HCT116 (cell line): Measurements from ENCODE around the gene HECW1. TPM values are rescaled to one million over a fixed set of nuclear protein-coding genes. Genes with fewer than 3 reads are reported as not detected.

ENCODE experiments used
- ATAC-seq: fragments of 200-7000 bp; cut with Tn5 transposase; 2 replicates; pipeline ENCODE4 v1.9.1; 2020; ENCODE audit warnings: mild to moderate bottlenecking, moderate library complexity
- BruUV-seq: library from RNA; stranded (reverse); fragments of 400-500 nt; replicated peaks from 2 replicates; lab custom pipeline; 2021; lab: Mats Ljungman, UMichigan
- CTCF ChIA-PET: fragments of 300-600 bp; sonication (Branson Sonifier 250); formaldehyde crosslinking; loops from one replicate; lab custom pipeline; 2021; ENCODE audit warnings: antibody characterized with exemption; lab: Charles Lee
- POLR2A ChIA-PET: fragments of 300-600, 350-600 bp; sonication (Branson Sonifier 250); formaldehyde crosslinking; loops from one replicate; lab custom pipeline; 2021; ENCODE audit warnings: antibody characterized with exemption; lab: Charles Lee
- RAD21 ChIA-PET, 2 experiments: fragments of 300-600 bp; sonication (Branson Sonifier 250); formaldehyde crosslinking; loops; one replicate each; lab custom pipeline; 2023; ENCODE audit warnings: low total read pairs in 2 of 2; ENCODE audit not compliant: uncharacterized antibody in 2 of 2, unreplicated experiment in 2 of 2, low non-redundant PET in 1 of 2; lab: Charles Lee
- DNase-seq: peaks from one replicate; pipeline ENCODE4 v3.0.0-alpha.2; 2010; ENCODE audit warnings: low read depth, low spot score
- H2AFZ ChIP-seq: fragments of 200-600 bp; shearing (Covaris generic), sonication (generic); 2 replicates; pipeline ENCODE4 v1.6.1; 2017; ENCODE audit warnings: low read depth, mixed run types, mixed read lengths, antibody characterized with exemption, low read length; ENCODE audit not compliant: poor library complexity, severe bottlenecking
- H3K27ac ChIP-seq: 2 replicates; pipeline ENCODE4 v1.5.1; 2012; ENCODE audit warnings: low read depth, low read length
- H3K27me3 ChIP-seq: fragments of 200-600 bp; sonication (generic); 2 replicates; pipeline ENCODE4 v1.6.1; 2016; ENCODE audit warnings: mixed run types, low read length, mixed read lengths; ENCODE audit not compliant: insufficient read depth
- H3K36me3 ChIP-seq, 2 experiments: fragments of 200-500 bp in 1 of 2; fragments of 200-600 bp in 1 of 2; sonication (Bioruptor generic) in 1 of 2; sonication (generic) in 1 of 2; 2 replicates each; pipeline versions ENCODE4 v1.5.1 to v1.6.1; 2014 to 2016; ENCODE audit warnings: low read length in 2 of 2, inconsistent platforms in 1 of 2, mixed read lengths in 1 of 2, mixed run types in 1 of 2; ENCODE audit not compliant: insufficient read depth in 2 of 2, control insufficient read depth in 1 of 2
- H3K4me1 ChIP-seq, 2 experiments: fragments of 200-600 bp in 1 of 2; sonication (generic) in 1 of 2; 2 replicates each; pipeline versions ENCODE4 v1.5.1 to v1.6.1; 2012 to 2017; ENCODE audit warnings: low read length in 2 of 2, inconsistent platforms in 1 of 2, mild to moderate bottlenecking in 1 of 2, mixed read lengths in 1 of 2, mixed run types in 1 of 2, moderate library complexity in 1 of 2; ENCODE audit not compliant: insufficient read depth in 2 of 2, control insufficient read depth in 1 of 2
- H3K4me2 ChIP-seq: fragments of 200-600 bp; sonication (generic); 2 replicates; pipeline ENCODE4 v1.6.1; 2017; ENCODE audit warnings: mixed run types, low read length, mixed read lengths
- H3K4me3 ChIP-seq, 2 experiments: fragments of 200-600 bp in 1 of 2; sonication (generic) in 1 of 2; replicated peaks in 1 of 2; 2 replicates each; pipeline ENCODE4 v1.5.1; 2011 to 2016; ENCODE audit warnings: low read length in 2 of 2, control low read depth in 1 of 2, low read depth in 1 of 2, mild to moderate bottlenecking in 1 of 2, mixed read lengths in 1 of 2, mixed run types in 1 of 2
- H3K79me2 ChIP-seq: fragments of 200-600 bp; sonication (generic); 2 replicates; pipeline ENCODE4 v1.6.1; 2017; ENCODE audit warnings: mild to moderate bottlenecking, mixed run types, low read length, moderate library complexity, mixed read lengths; ENCODE audit not compliant: insufficient read depth
- H3K9ac ChIP-seq: fragments of 200-600 bp; sonication (generic); 2 replicates; pipeline ENCODE4 v1.6.1; 2016; ENCODE audit warnings: low read length, mixed read lengths
- H3K9me2 ChIP-seq: fragments of 200-600 bp; sonication (generic), shearing (Covaris generic); 2 replicates; pipeline ENCODE4 v1.6.1; 2017; ENCODE audit warnings: mixed run types, mild to moderate bottlenecking, moderate library complexity; ENCODE audit not compliant: insufficient read depth
- H3K9me3 ChIP-seq, 2 experiments: fragments of 200-500 bp in 1 of 2; fragments of 200-600 bp in 1 of 2; sonication (Bioruptor generic) in 1 of 2; sonication (generic) in 1 of 2; 2 replicates each; pipeline ENCODE4 v1.6.1; 2014 to 2017; ENCODE audit warnings: low read length in 2 of 2, mixed read lengths in 2 of 2, inconsistent platforms in 1 of 2, low read depth in 1 of 2, mild to moderate bottlenecking in 1 of 2, mixed run types in 1 of 2, moderate library complexity in 1 of 2; ENCODE audit not compliant: control insufficient read depth in 1 of 2, insufficient read depth in 1 of 2
- H4K20me1 ChIP-seq: fragments of 200-600 bp; sonication (generic), shearing (Covaris generic); 2 replicates; pipeline ENCODE4 v1.6.1; 2017; ENCODE audit warnings: mixed run types, mild to moderate bottlenecking, moderate library complexity; ENCODE audit not compliant: insufficient read depth
- ATF3 ChIP-seq: IDR thresholded peaks from 2 replicates; pipeline ENCODE4 v1.6.1; 2012
- CBX3 ChIP-seq: IDR thresholded peaks from 2 replicates; pipeline ENCODE4 v1.6.1; 2012; ENCODE audit warnings: low read depth
- CTCF ChIP-seq, 3 experiments: fragments of 200-600 bp in 1 of 3; sonication (generic) in 1 of 3; IDR thresholded peaks in 2 of 3; conservative IDR thresholded peaks in 1 of 3; 2 replicates each; pipeline ENCODE4 v1.5.1; 2012 to 2017; ENCODE audit warnings: low read depth in 2 of 3, low read length in 2 of 3, antibody characterized with exemption in 1 of 3, borderline replicate concordance in 1 of 3, control low read depth in 1 of 3, mild to moderate bottlenecking in 1 of 3, mixed read lengths in 1 of 3, mixed run types in 1 of 3, moderate library complexity in 1 of 3; ENCODE audit not compliant: insufficient read depth in 1 of 3
- EZH2phosphoT487 ChIP-seq: fragments of 200-600 bp; IDR thresholded peaks from 2 replicates; pipeline ENCODE4 v1.6.1; 2018; ENCODE audit warnings: antibody characterized with exemption, borderline replicate concordance
- FOSL1 ChIP-seq: IDR thresholded peaks from 2 replicates; pipeline ENCODE4 v1.6.1; 2012; ENCODE audit warnings: low read depth
- JUND ChIP-seq: IDR thresholded peaks from 2 replicates; pipeline ENCODE4 v1.6.1; 2012
- MAX ChIP-seq: IDR thresholded peaks from 2 replicates; pipeline ENCODE4 v1.6.1; 2012
- POLR2A ChIP-seq: IDR thresholded peaks from 2 replicates; pipeline ENCODE4 v1.7.0; 2011; ENCODE audit warnings: borderline replicate concordance; ENCODE audit not compliant: insufficient read depth, insufficient read length; ENCODE audit errors: extremely low read depth
- POLR2AphosphoS5 ChIP-seq: IDR thresholded peaks from 2 replicates; pipeline ENCODE4 v1.6.1; 2011; ENCODE audit warnings: mild to moderate bottlenecking, low read depth, low read length, moderate library complexity
- RAD21 ChIP-seq: IDR thresholded peaks from 2 replicates; pipeline ENCODE4 v1.6.1; 2012; ENCODE audit warnings: low read depth, mild to moderate bottlenecking
- REST ChIP-seq: IDR thresholded peaks from 2 replicates; pipeline ENCODE4 v1.6.1; 2012; ENCODE audit warnings: low read depth
- TCF7L2 ChIP-seq: IDR thresholded peaks from 2 replicates; pipeline ENCODE4 v1.7.0; 2011; ENCODE audit warnings: borderline replicate concordance, inconsistent platforms; ENCODE audit not compliant: insufficient read depth, insufficient read length; ENCODE audit errors: extremely low read depth
- ZFX ChIP-seq: fragments of 450-650 bp; IDR thresholded peaks from 2 replicates; pipeline ENCODE4 v1.6.1; 2017
- ZNF274 ChIP-seq: fragments of 200-500 bp; sonication (Bioruptor generic); IDR thresholded peaks from 2 replicates; pipeline ENCODE4 v1.6.1; 2014; ENCODE audit warnings: mild to moderate bottlenecking, low read depth, low read length, inconsistent platforms
- intact Hi-C: fragments of 100-400 bp; cut with micrococcal nuclease; formaldehyde crosslinking; loops from 2 replicates; pipeline ENCODE4 v1.10.0; 2022
- total RNA-seq: library from RNA; stranded (reverse); gene quantifications from one replicate; pipeline ENCODE4 v1.2.1, GENCODE V29; 2021; ENCODE audit not compliant: unreplicated experiment
- TF ChIP-seq, protein P1 (sequence below): IDR thresholded peaks from 2 replicates; pipeline ENCODE4 v1.6.1; 2011; ENCODE audit warnings: mild to moderate bottlenecking, low read length, moderate library complexity; ENCODE audit not compliant: insufficient replicate concordance; ENCODE audit errors: extremely low read depth

HECW1 gene
- total RNA-seq, 1 experiment from 2014 or later = 5.6 TPM

GRCh38 chr7:43295429-43295828 is 183.0 kb downstream of the HECW1 start:
- Histone ChIP-seq H3K9me2 (no peaks in the 10 kb centered on the region), H3K27me3 (no peaks in the 10 kb centered on the region), H3K4me1 (peaks cover 10 to 12% of the 10 kb centered on the region in 2 experiments; a peak in 3 of 4 replicates), H3K4me2 (no peak overlapping the region), H3K36me3 (no peaks in the 10 kb centered on the region), H3K4me3 (no peak overlapping the region), H2AFZ (no peak overlapping the region), H3K9me3 (peaks cover 0 to 4% of the 10 kb centered on the region in 2 experiments; a peak in 2 of 4 replicates), H3K27ac (no peak overlapping the region), H4K20me1 (no peaks in the 10 kb centered on the region), H3K9ac (no peak overlapping the region), H3K79me2 (no peaks in the 10 kb centered on the region)
- CTCF ChIA-PET = no interaction called here
- RAD21 ChIA-PET = no interaction called here
- POLR2A ChIA-PET = no interaction called here
- no peak for TF ChIP-seq POLR2AphosphoS5
- no peak for TF ChIP-seq ZFX
- TF ChIP-seq ZNF274 = no peak
- no peak for TF ChIP-seq EZH2phosphoT487
- TF ChIP-seq TCF7L2 = no peak
- TF ChIP-seq CBX3 = no peak
- no peak for TF ChIP-seq ATF3
- TF ChIP-seq CTCF (IDR thresholded peaks at IDR 0.05 in 2 of 3, conservative IDR thresholded peaks at IDR 0.05 in 1 of 3; ENCODE audit: borderline replicate concordance in 1 of 3, insufficient read depth in 1 of 3, low read depth in 2 of 3, low read length in 2 of 3) = no peak
- no peak for TF ChIP-seq POLR2A
- TF ChIP-seq, protein P1, sequence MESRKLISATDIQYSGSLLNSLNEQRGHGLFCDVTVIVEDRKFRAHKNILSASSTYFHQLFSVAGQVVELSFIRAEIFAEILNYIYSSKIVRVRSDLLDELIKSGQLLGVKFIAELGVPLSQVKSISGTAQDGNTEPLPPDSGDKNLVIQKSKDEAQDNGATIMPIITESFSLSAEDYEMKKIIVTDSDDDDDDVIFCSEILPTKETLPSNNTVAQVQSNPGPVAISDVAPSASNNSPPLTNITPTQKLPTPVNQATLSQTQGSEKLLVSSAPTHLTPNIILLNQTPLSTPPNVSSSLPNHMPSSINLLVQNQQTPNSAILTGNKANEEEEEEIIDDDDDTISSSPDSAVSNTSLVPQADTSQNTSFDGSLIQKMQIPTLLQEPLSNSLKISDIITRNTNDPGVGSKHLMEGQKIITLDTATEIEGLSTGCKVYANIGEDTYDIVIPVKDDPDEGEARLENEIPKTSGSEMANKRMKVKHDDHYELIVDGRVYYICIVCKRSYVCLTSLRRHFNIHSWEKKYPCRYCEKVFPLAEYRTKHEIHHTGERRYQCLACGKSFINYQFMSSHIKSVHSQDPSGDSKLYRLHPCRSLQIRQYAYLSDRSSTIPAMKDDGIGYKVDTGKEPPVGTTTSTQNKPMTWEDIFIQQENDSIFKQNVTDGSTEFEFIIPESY = no peak
- no peak for TF ChIP-seq RAD21
- no peak for TF ChIP-seq FOSL1
- no peak for TF ChIP-seq REST
- no peak for TF ChIP-seq MAX
- TF ChIP-seq JUND = no peak
- intact Hi-C loops = no loop called here
- BruUV-seq = no TSS peak
- DNase-seq (no peak), ATAC-seq (no peak)
